Gastrocnemius medialis (tissue), 4 donors: ENCODE measurements around the gene COG6. TPM values are rescaled to one million over a fixed set of nuclear protein-coding genes. Genes with fewer than 3 reads are reported as not detected.

Source experiments
- ATAC-seq, 2 donors: fragments of 150-250 bp; one replicate each; pipeline ENCODE4 v1.9.1; 2016
- DNase-seq, 2 donors: peaks; one replicate each; pipeline ENCODE4 v3.0.0-alpha.2; 2019
- H3K27ac ChIP-seq, 4 donors: fragments of 200-600 bp; sonication (generic); 1 replicate in 1 of 4; 2 replicates in 3 of 4; pipeline ENCODE4 v1.5.1; 2016 to 2018; ENCODE audit warnings: mild to moderate bottlenecking in 2 of 4, moderate library complexity in 1 of 4
- H3K27me3 ChIP-seq, 3 donors: fragments of 200-600 bp; sonication (generic) in 2 of 3; 1 replicate in 1 of 3; 2 replicates in 2 of 3; pipeline versions ENCODE4 v1.5.1 to v1.6.0; 2016 to 2019; ENCODE audit warnings: mild to moderate bottlenecking in 1 of 3, moderate library complexity in 1 of 3
- H3K36me3 ChIP-seq, 2 donors: fragments of 200-600 bp; sonication (generic) in 1 of 2; one replicate each; pipeline ENCODE4 v1.5.1; 2017 to 2018
- H3K4me1 ChIP-seq, 2 donors: fragments of 200-600 bp; sonication (generic) in 1 of 2; one replicate each; pipeline ENCODE4 v1.5.1; 2016 to 2017; ENCODE audit warnings: mild to moderate bottlenecking in 2 of 2
- H3K4me3 ChIP-seq, 4 donors: fragments of 200-600 bp; sonication (generic) in 3 of 4; 1 replicate in 1 of 4; 2 replicates in 3 of 4; pipeline ENCODE4 v1.5.1; 2016 to 2019; ENCODE audit warnings: mild to moderate bottlenecking in 2 of 4
- H3K9me3 ChIP-seq, 3 donors: fragments of 200-600 bp; sonication (generic) in 2 of 3; 1 replicate in 1 of 3; 2 replicates in 2 of 3; pipeline ENCODE4 v1.5.1; 2016 to 2019
- POLR2A ChIP-seq, 2 donors: fragments of 450-650 bp; IDR thresholded peaks; one replicate each; pipeline ENCODE4 v1.6.1; 2017; ENCODE audit warnings: antibody characterized with exemption in 2 of 2, mild to moderate bottlenecking in 2 of 2, moderate library complexity in 2 of 2
- in situ Hi-C, 4 donors: fragments of 200-750 bp; cut with MboI; loops; one replicate each; pipeline versions ENCODE4 v1.15.0 to v1.8.0; 2017; ENCODE audit warnings: low sequenced_read_pairs in 4 of 4
- intact Hi-C: fragments of 100-400 bp; cut with DNase I; formaldehyde crosslinking; loops from one replicate; pipeline ENCODE4 v1.15.1; 2023; ENCODE audit warnings: low total_unique reads
- total RNA-seq, 4 donors: library from RNA; depleted of rRNA; stranded (reverse); fragments of >200 nt; gene quantifications; one replicate each; pipeline versions ENCODE4 v1.1.0 to v1.2.3, GENCODE V29; 2016
- TF ChIP-seq, protein P1 (sequence below), 5 experiments: fragments of 450-650 bp in 3 of 5; fragments of 200-600 bp in 2 of 5; sonication (generic) in 2 of 5; IDR thresholded peaks in 4 of 5; conservative IDR thresholded peaks in 1 of 5; 1 replicate in 4 of 5; 2 replicates in 1 of 5; pipeline ENCODE4 v1.5.1; 2016 to 2019; ENCODE audit warnings: antibody characterized with exemption in 5 of 5, mild to moderate bottlenecking in 3 of 5, moderate library complexity in 3 of 5

COG6 gene
- total RNA-seq, 4 donors from 2014 or later = 5.4 to 13.5 (median 7.1) TPM

DNA sequence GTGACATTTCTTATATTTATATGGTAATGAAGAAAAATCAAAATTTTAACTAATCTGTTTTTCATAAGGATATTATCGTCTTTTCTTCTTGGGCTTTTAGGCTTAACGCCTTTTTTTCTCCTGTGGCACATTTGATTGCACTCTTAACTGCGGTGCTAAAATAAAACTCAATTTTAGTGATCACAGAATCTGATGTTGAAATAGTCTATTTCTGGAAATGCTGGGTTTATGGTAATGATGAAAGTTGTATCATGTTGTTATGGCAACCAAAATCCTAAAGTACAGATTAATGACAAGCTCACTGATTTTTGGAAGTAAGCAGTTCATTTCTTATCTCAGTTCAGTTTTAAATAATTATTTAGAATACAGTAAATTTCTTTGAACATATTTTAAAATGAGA, 85.3 kb downstream of the COG6 start:
- Histone ChIP-seq H3K27me3 (no peaks in the 10 kb centered on the region), H3K27ac (no peak overlapping the region), H3K9me3 (no peaks in the 10 kb centered on the region), H3K4me1 (no peaks in the 10 kb centered on the region), H3K36me3 (peaks cover 0 to 18% of the 10 kb centered on the region in 2 donors), H3K4me3 (no peak overlapping the region)
- TF ChIP-seq, protein P1, sequence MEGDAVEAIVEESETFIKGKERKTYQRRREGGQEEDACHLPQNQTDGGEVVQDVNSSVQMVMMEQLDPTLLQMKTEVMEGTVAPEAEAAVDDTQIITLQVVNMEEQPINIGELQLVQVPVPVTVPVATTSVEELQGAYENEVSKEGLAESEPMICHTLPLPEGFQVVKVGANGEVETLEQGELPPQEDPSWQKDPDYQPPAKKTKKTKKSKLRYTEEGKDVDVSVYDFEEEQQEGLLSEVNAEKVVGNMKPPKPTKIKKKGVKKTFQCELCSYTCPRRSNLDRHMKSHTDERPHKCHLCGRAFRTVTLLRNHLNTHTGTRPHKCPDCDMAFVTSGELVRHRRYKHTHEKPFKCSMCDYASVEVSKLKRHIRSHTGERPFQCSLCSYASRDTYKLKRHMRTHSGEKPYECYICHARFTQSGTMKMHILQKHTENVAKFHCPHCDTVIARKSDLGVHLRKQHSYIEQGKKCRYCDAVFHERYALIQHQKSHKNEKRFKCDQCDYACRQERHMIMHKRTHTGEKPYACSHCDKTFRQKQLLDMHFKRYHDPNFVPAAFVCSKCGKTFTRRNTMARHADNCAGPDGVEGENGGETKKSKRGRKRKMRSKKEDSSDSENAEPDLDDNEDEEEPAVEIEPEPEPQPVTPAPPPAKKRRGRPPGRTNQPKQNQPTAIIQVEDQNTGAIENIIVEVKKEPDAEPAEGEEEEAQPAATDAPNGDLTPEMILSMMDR (IDR thresholded peaks at IDR 0.05 in 4 of 5, conservative IDR thresholded peaks at IDR 0.05 in 1 of 5) = no peak
- TF ChIP-seq POLR2A (IDR thresholded peaks at IDR 0.05) = no peak
- intact Hi-C loops (no loop called here), in situ Hi-C loops (no loop called here)
- DNase-seq = no peak
- ATAC-seq = no peak

DNA sequence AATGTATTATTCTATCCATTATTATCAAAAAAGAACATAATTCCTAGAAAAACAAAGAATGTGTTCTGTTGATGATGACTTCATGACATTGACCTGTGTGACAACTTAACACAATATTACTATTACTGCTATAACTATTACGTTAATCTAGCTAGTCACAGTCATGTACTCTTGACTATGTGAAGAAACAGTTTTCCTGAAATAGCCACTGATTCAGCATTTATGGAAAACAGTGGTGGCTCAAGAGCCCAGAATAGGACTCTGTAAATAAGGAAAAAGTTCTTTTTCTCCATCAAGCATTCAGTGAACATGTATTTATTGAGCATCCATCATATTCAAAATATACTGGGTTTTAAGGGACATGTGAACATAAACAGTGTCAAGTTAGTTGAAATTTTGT, 93.5 kb downstream of the COG6 start:
- no peak for TF ChIP-seq POLR2A (IDR thresholded peaks at IDR 0.05)
- TF ChIP-seq, protein P1 (IDR thresholded peaks at IDR 0.05 in 4 of 5, conservative IDR thresholded peaks at IDR 0.05 in 1 of 5) = no peak
- Histone ChIP-seq H3K4me3 (no peak overlapping the region), H3K4me1 (no peaks in the 10 kb centered on the region), H3K36me3 (no peaks in the 10 kb centered on the region), H3K27ac (no peak overlapping the region), H3K9me3 (no peaks in the 10 kb centered on the region), H3K27me3 (no peaks in the 10 kb centered on the region)
- in situ Hi-C loops = no loop called here
- no peak for ATAC-seq
- DNase-seq = no peak
- intact Hi-C loops = no loop called here

DNA sequence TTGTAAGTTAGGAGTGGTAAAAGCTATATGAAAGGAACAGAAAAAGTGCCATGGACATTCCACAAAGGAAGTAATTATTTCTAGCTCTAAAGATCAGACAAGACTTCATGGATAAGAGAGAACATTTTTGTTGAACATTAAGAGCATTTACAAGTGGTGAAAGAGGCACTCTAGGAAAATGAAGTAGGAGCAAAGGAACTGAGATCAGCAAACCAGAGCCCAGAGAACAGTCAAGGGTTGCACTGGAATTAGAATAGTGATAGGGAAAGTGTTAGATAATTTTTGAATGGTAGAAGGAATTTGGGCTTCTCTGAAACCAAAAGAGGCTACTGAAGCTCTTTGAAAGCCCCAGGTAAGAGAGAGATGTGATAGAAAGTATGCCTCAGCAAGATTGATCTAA, 94.1 kb downstream of the COG6 start:
- DNase-seq = no peak
- no peaks in the 10 kb centered on the region for H3K9me3 ChIP-seq
- H3K27me3 ChIP-seq = no peaks in the 10 kb centered on the region
- no peak overlapping the region for H3K27ac ChIP-seq
- intact Hi-C loops = no loop called here
- H3K4me3 ChIP-seq = no peak overlapping the region
- H3K36me3 ChIP-seq = no peaks in the 10 kb centered on the region
- no peaks in the 10 kb centered on the region for H3K4me1 ChIP-seq
- in situ Hi-C loops = no loop called here
- no peak for TF ChIP-seq POLR2A (IDR thresholded peaks at IDR 0.05)
- TF ChIP-seq, protein P1 (IDR thresholded peaks at IDR 0.05 in 4 of 5, conservative IDR thresholded peaks at IDR 0.05 in 1 of 5) = no peak
- ATAC-seq = no peak

DNA sequence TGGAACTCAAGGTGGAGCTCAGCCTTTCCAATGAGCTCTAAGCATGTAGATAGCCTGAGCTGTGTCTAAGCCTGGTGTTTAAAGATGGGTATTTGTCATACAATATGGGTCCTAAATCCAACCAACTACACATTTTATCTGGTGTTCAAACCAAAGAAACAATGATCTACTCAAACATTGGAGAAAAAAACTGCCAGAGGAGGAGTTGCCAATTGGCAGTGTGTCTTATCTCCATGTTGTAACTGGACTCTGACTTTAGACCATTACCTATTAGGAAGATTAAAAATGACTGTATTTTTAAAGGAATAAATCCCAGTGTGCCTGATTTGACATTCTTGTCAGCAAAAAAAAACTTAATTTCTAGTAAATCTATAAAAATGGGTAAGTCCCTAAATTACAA, 96.3 kb downstream of the COG6 start:
- Histone ChIP-seq H3K36me3 (no peaks in the 10 kb centered on the region), H3K27me3 (no peaks in the 10 kb centered on the region), H3K4me1 (no peaks in the 10 kb centered on the region), H3K9me3 (no peaks in the 10 kb centered on the region), H3K27ac (no peak overlapping the region), H3K4me3 (no peak overlapping the region)
- intact Hi-C loops (no loop called here), in situ Hi-C loops (no loop called here)
- ATAC-seq (no peak), DNase-seq (no peak)
- TF ChIP-seq, protein P1 (IDR thresholded peaks at IDR 0.05 in 4 of 5, conservative IDR thresholded peaks at IDR 0.05 in 1 of 5) = no peak
- no peak for TF ChIP-seq POLR2A (IDR thresholded peaks at IDR 0.05)

DNA sequence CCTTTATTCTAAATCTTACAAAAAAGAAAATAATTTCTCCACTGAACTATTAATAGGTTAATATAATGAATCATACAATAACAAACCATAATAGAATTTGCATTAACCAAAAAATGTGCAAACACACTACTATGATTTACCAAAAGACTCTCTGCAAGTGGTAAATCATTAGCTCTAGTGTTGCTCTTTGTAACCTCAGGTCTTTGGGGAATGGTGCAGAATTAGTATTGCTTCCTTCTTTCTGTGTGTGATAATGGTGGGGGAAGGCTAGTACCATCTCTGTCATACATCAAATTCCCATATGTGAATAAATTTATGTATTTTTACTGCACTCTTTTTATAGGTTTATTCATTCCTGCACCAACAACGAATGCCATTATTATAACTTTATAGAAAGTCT, 105.1 kb downstream of the COG6 start:
- intact Hi-C loops = no loop called here
- no peaks in the 10 kb centered on the region for H3K9me3 ChIP-seq
- no peak for TF ChIP-seq POLR2A (IDR thresholded peaks at IDR 0.05)
- TF ChIP-seq, protein P1 (IDR thresholded peaks at IDR 0.05 in 4 of 5, conservative IDR thresholded peaks at IDR 0.05 in 1 of 5) = no peak
- H3K4me3 ChIP-seq = no peak overlapping the region
- ATAC-seq = no peak
- H3K27me3 ChIP-seq = no peaks in the 10 kb centered on the region
- no peaks in the 10 kb centered on the region for H3K4me1 ChIP-seq
- DNase-seq = no peak
- in situ Hi-C loops = no loop called here
- H3K36me3 ChIP-seq = no peaks in the 10 kb centered on the region
- no peak overlapping the region for H3K27ac ChIP-seq
